Peyer's patch (tissue), 4 donors: ENCODE data around the gene FAM227A.

Source experiments
- CTCF ChIP-seq, 6 experiments: fragments of 450-650 bp in 4 of 6; fragments of 200-600 bp in 2 of 6; sonication (generic) in 1 of 6; IDR thresholded peaks; one replicate each; pipeline ENCODE4 v1.5.1; 2017 to 2019; ENCODE audit warnings: antibody characterized with exemption in 6 of 6, mild to moderate bottlenecking in 3 of 6, moderate library complexity in 1 of 6
- POLR2A ChIP-seq, 2 donors: fragments of 450-650 bp; IDR thresholded peaks; one replicate each; pipeline ENCODE4 v1.5.1; 2017; ENCODE audit warnings: antibody characterized with exemption in 2 of 2, mild to moderate bottlenecking in 2 of 2, moderate library complexity in 2 of 2

- TF ChIP-seq CTCF (IDR thresholded peaks at IDR 0.05) (no peak), POLR2A (IDR thresholded peaks at IDR 0.05) (no peak)
Measured at GRCh38 chr22:38608992-38609750, 47.0 kb downstream of the FAM227A start.
